ENCODE measurements around the gene SUGP1.
"Not testable (repeated sequence)": the region's sequence is repeated elsewhere in the genome, so short reads cannot be mapped to it uniquely, and the experiment has no call there.

Gene SUGP1

GRCh38 chr19:19270749-19271571 lies 49.3 kb downstream of the SUGP1 start:
- no peak overlapping the region for H3K4me3 ChIP-seq (ENCODE audit: low read depth, low read length)
- no peak for DNase-seq (ENCODE audit: low read depth)

GRCh38 chr19:19269952-19270694 lies 50.2 kb downstream of the SUGP1 start:
- no peak overlapping the region for H3K4me3 ChIP-seq (ENCODE audit: low read depth, low read length)
- DNase-seq (ENCODE audit: low read depth), result no peak

- no peak overlapping the region for H3K4me3 ChIP-seq (ENCODE audit: low read depth, low read length)
- no peak for DNase-seq (ENCODE audit: low read depth)
These were observed 51.6 kb downstream of the SUGP1 start for GRCh38 chr19:19268453-19269385.

GRCh38 chr19:19267305-19267704 lies 53.0 kb downstream of the SUGP1 start:
- no peak overlapping the region for H3K4me3 ChIP-seq (ENCODE audit: low read depth, low read length)
- no peak for DNase-seq (ENCODE audit: low read depth)

- DNase-seq (ENCODE audit: low read depth), result no peak
- H3K4me3 ChIP-seq (ENCODE audit: low read depth, low read length), result no peak overlapping the region
These were observed 56.3 kb downstream of the SUGP1 start for GRCh38 chr19:19263886-19264487.

GRCh38 chr19:19262190-19263057 lies 57.9 kb downstream of the SUGP1 start:
- no peak overlapping the region for H3K4me3 ChIP-seq (ENCODE audit: low read depth, low read length)
- DNase-seq (ENCODE audit: low read depth), result no peak

GRCh38 chr19:19261350-19262189 lies 58.7 kb downstream of the SUGP1 start:
- no peak for DNase-seq (ENCODE audit: low read depth)
- H3K4me3 ChIP-seq (ENCODE audit: low read depth, low read length), result peak overlapping the region; percentile 28

- no peak overlapping the region for H3K4me3 ChIP-seq (ENCODE audit: low read depth, low read length)
These were observed 59.7 kb downstream of the SUGP1 start for GRCh38 chr19:19260417-19261214.

GRCh38 chr19:19259741-19260140 lies 60.6 kb downstream of the SUGP1 start:
- no peak overlapping the region for H3K4me3 ChIP-seq (ENCODE audit: low read depth, low read length)
- DNase-seq (ENCODE audit: low read depth), result no peak

More at GRCh38 chr19:19260417-19261214, 59.7 kb downstream of the SUGP1 start:
- no peak for DNase-seq (ENCODE audit: low read depth)

- DNase-seq (ENCODE audit: low read depth), result no peak
- H3K4me3 ChIP-seq (ENCODE audit: low read depth, low read length), result no peak overlapping the region
These were observed 61.5 kb downstream of the SUGP1 start for GRCh38 chr19:19258589-19259338.

GRCh38 chr19:19257836-19258588 lies 62.3 kb downstream of the SUGP1 start:
- DNase-seq (ENCODE audit: low read depth), result no peak
- H3K4me3 ChIP-seq (ENCODE audit: low read depth, low read length), result no peak overlapping the region

- no peak overlapping the region for H3K4me3 ChIP-seq (ENCODE audit: low read depth, low read length)
- no peak for DNase-seq (ENCODE audit: low read depth)
These were observed 63.2 kb downstream of the SUGP1 start for GRCh38 chr19:19257137-19257536.

GRCh38 chr19:19256072-19256969 lies 64.0 kb downstream of the SUGP1 start:
- no peak for DNase-seq (ENCODE audit: low read depth)

GRCh38 chr19:19253409-19253808 lies 66.9 kb downstream of the SUGP1 start:
- not testable (repeated sequence) for H3K4me3 ChIP-seq (ENCODE audit: low read depth, low read length); DNase-seq (ENCODE audit: low read depth)

More at GRCh38 chr19:19256072-19256969, 64.0 kb downstream of the SUGP1 start:
- H3K4me3 ChIP-seq (ENCODE audit: low read depth, low read length), result no peak overlapping the region

Measured in skeletal muscle cell (primary cell).